Stimulated activated CD8-positive, alpha-beta memory T cell treated with anti-CD3 and anti-CD28 coated beads, Interleukin-15, amount 100 ng/mL, for 48 hours (primary cell): Measurements from ENCODE around the gene IPMK.
"Not testable (repeated sequence)": the region's sequence is repeated elsewhere in the genome, so short reads cannot be mapped to it uniquely, and the experiment has no call there.

ENCODE experiments used
- DNase-seq, 2 donors: peaks; one replicate each; pipeline ENCODE4 v3.0.0-alpha.2; 2020; ENCODE audit warnings: low read depth in 2 of 2

Gene IPMK

DNA sequence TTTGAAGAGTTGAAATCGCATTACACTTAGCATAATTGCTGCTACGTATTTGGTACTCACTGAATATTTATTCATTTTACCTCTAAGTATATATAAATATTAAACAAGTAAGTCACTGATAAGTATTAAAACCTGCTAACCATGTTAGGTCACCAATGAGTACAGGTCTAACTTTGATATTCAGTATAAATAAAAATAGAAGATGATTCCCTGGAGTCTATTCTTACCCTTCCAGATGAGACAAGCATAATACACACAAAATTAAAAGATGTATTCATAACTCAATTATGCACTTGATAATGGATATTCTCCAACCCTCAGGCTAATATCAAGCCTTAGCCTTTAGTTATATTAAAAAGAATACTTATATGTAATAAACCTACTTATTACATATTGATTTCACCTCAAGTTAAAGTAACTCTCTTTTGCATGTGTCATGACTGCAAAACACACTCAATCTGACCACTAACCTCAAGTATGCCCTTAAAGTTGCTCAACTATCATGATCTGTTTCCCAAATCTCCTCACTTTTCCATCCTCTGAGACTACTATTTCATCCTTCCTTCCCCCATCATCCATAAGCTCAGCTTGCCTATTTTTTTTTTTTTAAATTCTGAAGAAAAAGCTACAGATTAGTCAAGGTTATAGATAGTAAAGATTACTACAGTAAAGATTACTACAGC is 46.8 kb downstream of the IPMK start:
- no peak for DNase-seq

- DNase-seq = no peak
Measured at GRCh38 chr10:58219875-58220274, 47.8 kb downstream of the IPMK start.

GRCh38 chr10:58217612-58218011 is 50.1 kb downstream of the IPMK start:
- no peak for DNase-seq

DNA sequence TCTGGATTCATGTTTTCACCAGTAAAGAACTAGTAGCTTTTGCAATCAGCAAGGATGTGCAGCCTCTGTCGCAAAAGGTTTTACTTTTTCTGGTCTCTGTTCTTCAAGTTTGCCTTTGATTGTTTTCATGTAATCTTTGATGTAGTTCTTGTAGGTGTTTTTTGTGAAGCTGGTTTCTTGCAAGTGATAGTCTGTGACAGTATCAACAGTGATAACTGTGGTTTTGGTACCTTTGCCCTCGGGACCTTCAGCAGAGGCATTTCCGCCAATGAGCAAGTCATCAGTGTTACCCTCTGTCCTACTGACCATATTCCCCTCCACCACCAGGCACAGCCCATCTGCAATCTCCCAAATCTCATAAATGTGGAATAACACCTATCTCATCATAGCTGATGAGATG is 55.1 kb downstream of the IPMK start:
- DNase-seq = no peak

- no peak for DNase-seq
Measured at GRCh38 chr10:58210160-58210559, 57.5 kb downstream of the IPMK start.

DNA sequence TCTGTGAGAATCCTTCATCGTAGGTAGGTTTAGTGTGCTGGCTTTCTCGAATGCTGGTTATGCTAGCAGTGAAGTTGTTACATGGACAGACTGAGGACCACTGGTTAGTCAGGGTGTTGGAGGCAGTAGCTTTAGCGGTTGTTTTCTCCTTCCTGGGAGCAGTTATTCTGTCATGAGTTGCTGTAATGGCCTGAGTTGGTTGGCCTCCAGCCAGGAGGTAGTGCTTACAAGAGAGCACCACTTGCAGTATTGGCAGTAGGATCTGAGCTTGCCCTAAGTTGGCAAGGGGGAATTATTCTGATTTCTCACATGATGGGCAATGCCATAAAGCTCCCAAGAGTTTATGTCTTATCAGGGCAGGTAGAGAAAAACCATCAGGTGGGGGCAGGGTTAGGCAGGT is 58.0 kb downstream of the IPMK start:
- no peak for DNase-seq

DNA sequence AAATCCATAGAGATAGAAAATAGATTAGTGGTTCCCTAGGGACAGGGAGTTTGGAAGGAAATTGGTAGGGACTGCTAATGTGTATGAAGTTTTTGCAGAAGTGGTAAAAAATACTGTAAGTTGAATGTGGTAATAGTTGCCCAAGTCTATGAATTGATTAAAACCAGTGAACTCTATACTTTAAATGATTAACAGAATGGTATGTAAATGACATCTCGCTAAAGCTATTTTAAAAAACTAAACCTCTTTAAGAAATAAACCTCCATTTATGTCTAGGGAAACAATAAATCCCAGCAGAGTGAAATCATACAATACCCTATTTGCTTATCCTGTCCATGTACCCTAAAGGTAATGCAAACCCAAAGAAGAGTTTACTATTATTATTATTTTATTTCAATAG is 61.4 kb downstream of the IPMK start:
- DNase-seq = no peak

DNA sequence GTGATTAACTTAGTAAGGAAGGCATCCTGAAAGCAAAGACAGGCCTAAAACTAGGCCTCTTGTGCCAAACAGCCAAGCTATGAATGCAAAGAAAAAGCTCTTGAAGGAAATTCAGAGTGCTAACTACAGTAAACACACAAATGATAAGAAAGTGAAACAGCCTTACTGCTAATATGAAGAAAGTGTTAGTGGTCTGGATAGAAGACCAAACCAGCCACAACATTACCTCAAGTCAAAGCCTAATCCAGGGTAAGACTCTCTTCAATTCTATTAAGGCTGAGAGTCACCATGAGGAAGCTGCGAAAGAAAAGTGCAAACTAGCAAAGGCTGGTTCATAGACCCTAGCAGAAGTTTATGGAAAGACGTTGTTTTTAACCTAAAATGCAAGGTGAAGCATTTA is 66.0 kb downstream of the IPMK start:
- DNase-seq = no peak

- DNase-seq = no peak
Measured at GRCh38 chr10:58189269-58189668, 78.4 kb downstream of the IPMK start.

DNA sequence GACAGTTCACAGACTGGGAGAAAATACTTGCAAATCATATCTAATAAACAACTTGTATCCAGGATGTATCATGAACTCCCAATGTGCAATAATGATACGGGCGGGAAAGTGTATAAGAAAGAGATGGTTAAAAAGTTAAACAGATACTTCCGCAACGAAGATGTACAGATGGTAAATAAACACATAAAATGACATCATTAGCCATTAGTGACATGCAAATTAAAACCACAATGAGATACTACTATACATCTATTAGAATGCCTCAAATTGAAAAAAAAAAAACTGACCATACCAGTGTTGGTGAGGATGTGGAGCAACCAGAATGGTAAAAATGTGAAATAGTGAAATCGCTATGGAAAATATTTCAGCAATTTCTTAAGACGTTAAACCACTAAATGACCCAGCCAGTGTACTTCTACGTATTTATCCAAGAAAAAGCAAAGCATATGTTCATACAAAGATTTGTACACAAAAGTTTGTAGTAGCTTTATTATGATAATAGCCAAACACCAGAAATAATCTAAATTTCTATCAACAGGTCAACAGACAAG is 83.5 kb downstream of the IPMK start:
- no peak for DNase-seq

DNA sequence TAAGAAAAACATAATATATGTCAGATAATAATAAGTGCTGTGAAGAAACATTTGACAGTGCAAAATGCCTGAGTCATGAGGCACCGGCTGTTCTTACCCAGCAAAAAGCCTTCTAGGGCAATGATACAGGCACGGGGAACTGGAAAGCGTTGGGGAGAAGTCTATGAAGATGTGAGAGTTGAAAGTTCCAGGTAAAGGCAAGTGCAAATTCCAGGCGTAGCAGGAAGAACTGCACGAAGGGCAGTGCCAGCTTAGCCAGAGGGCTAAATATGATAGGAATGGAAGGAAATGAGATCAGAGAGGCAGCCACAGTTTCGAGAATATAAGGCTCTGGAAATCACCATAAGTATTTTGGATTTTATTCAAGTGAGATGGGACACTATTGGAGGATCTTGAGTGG is 87.0 kb downstream of the IPMK start:
- no peak for DNase-seq

DNA sequence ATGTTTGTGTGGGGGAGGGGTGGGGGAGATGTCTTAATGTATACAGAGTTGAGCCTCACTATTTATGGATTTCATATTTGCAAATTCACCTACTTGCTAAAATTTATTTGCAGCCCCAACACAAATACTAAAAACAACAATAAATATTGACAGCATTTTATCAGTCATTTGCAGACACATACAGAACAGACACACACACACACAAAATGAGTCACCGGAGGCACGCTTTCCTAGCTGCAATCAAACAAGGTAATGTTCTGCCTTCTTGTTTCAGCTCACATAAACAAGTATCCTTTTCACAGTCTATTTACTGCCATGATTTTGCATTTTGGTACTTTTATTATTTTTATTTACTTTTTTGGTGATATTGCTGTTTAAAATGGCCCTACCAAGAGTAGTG is 88.5 kb downstream of the IPMK start:
- DNase-seq = no peak

DNA sequence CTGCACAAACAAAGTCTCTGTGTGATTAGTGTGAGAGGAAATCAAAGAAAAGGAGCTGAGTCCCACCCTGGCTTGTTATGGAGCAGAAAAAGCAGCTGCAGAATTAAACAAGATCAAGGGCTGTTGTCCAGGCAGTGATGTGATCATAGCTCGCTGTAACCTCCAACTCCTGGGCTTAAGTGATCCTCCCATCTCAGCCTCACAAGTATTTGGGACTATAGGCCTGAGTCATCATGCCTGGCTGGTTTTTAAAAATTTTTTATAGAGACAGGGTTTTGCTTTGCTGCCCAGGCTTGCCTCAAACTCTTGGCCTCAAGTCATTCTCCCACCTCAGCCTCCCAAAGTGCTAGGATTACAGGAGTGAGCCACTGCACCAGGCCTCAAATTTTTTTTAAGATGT is 88.9 kb downstream of the IPMK start:
- DNase-seq = no peak

GRCh38 chr10:58177362-58177947 is 90.2 kb downstream of the IPMK start:
- DNase-seq = no peak

DNA sequence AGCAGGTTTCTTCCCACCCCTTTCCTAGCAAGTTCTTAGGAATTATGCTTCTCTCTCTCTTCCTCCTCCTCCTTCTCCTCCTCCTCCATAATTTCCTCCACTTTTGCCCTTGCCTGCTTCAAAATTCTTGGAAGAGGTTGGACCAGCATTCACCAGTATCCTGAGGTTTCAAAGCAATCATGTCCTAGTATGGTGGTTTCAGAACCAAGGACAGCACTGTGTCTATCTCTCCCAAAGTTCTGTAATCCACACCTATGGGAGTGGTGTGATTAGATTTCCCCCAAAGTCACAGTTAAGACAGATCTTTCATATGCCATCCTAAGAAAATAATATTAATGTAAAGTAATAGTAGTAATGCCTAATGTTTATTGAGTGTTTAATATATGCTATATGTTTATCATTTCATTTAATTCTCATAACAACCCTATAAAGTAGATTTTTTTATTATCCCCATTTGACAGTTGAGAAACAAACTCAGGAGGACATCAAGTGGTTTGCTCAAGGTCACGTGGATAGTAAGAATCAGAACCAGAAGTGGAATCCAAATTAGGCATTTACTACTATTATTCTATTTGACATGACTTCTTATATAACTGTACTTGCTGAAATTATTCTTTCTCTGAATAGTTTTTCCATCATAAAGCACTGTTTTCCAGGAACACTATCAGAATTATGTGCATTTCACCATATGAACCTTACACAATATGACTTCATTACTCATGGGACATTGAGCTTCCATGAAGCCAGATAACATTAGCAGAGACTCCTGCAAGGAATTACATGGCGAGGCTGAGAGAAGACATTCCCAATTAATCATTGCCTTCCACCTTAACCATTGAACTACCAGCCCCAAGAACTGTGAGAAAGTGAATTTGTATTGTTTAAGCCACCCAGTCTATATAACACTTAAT is 91.4 kb downstream of the IPMK start:
- no peak for DNase-seq

GRCh38 chr10:58174831-58175230 is 92.9 kb downstream of the IPMK start:
- no peak for DNase-seq

- no peak for DNase-seq
Measured at GRCh38 chr10:58173391-58173790, 94.3 kb downstream of the IPMK start.

- DNase-seq = no peak
Measured at GRCh38 chr10:58171146-58171545, 96.5 kb downstream of the IPMK start.

DNA sequence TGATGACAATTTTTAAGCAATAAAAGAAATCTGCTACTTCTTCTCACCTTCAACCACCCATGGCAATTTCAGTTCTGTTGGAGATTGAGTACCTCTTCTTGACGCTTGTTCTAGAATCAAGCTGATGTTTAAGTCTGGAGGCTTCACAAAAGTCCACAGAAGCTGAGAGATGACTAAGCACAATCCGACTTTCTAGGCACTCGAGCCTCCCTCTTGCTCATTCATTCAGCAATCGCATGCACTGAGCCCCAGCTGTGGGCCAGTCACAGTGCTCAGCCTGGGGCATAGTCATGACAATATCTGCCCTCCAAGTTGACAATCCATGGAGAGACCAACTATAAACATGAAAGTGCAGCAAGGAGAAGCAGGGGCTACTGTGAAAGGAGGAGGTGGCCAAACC is 103.2 kb downstream of the IPMK start:
- no peak for DNase-seq

GRCh38 chr10:58158806-58159205 is 108.9 kb downstream of the IPMK start:
- DNase-seq = no peak

GRCh38 chr10:58157076-58157766 is 110.5 kb downstream of the IPMK start:
- no peak for DNase-seq

GRCh38 chr10:58155941-58156340 is 111.8 kb downstream of the IPMK start:
- DNase-seq = not testable (repeated sequence)
